NK-92 (cell line): ENCODE results near the gene PPP2R3B.
"Not testable (repeated sequence)": the region's sequence is repeated elsewhere in the genome, so short reads cannot be mapped to it uniquely, and the experiment has no call there.

Source experiments
- DNase-seq: peaks from one replicate; lab custom pipeline; 2025; ENCODE audit not compliant: unreplicated experiment; lab: John Stamatoyannopoulos, UW

PPP2R3B gene

GRCh38 chrX:338836-339400 is 47.8 kb downstream of the PPP2R3B start:
- DNase-seq = no peak

- DNase-seq = no peak
Observed at GRCh38 chrX:338281-338835, 48.3 kb downstream of the PPP2R3B start.

DNA sequence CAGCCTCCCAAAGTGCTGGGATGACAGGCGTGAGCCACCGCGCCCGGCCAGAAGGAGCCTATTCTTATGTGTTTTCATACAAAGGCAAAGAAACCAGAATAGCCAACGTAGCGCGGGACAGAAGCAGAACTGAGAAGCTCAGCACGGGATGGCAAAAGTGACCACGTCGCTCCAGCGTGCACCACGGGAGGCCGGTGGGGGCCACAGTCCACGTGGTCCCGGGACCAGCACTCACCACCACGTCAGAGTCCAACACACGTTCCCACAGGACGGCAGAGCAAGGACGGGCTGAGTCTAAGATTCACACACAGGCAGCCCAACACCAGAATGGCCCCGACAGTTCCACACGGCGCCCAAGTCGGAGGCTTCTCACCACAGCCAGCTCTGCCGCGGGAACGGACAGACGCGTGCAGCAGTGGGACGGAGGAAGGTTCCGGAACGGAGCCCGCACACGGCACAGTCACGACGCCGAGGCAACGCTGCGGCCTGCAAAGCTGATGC is 49.3 kb downstream of the PPP2R3B start:
- no peak for DNase-seq

GRCh38 chrX:336227-336626 is 50.5 kb downstream of the PPP2R3B start:
- no peak for DNase-seq

- no peak for DNase-seq
Observed at GRCh38 chrX:335758-336155, 51.0 kb downstream of the PPP2R3B start.

GRCh38 chrX:334971-335757 is 51.5 kb downstream of the PPP2R3B start:
- DNase-seq = no peak

DNA sequence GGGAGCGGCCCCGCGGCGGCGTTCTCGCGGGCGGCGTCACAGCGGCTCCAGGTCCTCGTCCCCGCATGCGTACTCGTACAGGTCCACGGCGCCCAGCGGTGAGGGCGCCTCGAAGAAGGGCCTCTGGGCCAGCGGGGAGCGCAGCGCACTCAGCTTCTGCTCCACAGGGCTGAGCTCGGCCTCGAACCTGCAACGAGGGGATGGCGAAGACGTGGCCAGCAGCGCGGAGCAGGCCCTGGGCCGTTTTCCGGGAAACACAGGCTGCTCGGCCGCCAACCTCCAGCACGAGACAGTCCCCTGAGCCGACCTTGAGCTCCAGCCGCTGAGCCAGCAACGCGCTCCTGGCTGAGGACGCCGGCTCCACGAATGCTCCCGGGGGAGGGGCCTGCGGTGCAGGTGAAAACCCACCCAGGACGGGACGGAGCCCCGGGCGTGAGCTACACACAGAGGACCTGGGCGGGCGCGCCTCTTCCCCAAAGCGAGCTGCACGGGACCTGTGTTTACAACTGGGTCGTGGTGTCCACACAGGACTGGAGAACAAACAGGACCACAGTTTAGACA is 52.3 kb downstream of the PPP2R3B start:
- DNase-seq = no peak

DNA sequence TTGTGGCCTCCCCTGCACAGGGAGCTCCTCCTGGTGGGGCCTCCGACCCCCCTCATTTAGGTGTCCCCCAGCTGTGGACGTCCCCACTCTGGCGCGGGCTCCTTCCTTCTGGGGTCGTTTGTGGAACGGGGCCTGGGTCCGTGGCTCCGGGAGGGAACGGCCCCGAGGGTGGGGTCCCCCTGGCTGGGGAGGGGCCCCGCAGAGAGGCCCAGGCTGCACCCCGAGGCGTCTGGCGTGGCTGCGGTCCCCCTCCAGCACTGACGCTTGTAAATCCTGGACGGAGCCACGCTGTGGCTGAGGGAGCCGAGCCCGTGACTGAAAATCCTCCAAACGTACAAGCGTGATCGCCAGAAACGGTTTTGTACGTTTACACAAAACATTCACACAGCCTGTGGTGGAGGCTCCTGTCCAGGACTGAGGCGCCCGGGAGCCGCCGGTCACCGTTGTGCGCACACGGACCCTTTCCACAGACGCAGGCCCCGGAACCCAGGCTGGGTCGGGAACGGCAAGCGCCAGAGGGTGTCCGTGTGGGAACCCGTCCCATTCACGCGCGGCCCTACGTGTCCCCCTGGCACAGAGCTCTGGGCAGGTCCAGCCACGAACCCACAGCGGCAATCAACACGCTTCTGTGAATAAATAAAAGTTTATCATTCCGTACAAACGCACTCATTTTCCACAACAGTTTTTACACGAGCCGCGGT is 52.9 kb downstream of the PPP2R3B start:
- no peak for DNase-seq

DNA sequence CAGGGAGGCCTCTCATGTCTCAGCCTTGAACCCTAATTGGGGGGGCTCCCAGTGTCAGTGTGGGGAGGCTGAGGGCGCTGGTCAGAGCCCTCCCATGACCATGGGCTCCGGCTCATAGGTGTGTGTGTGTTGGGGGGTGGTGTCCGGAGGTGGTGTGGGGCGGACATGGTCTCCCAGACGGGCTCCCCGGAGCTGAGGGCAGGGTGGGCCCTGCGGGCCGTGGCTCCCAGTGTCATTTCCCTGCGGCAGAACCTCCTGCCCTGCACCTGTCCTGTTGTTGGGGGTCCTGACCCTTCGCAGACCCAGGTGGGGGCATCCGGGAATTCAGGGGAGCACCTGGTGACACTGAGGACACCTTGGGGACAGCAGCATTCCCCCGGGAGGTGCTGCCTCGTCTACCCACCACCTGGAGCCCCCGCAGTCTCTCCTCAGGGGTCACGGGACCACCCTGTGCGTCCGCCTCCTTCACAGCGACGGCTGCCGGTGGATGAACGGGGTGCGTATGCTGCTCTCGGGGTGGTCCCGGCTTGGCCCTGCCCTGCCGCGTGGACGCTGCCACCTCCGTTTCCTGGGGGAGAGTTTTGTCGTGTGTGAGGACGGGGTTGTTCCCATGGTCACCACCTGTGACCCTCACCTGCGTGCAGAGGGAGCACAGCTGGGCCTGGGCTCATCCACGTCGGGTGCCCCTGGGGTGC is 53.6 kb downstream of the PPP2R3B start:
- no peak for DNase-seq

DNA sequence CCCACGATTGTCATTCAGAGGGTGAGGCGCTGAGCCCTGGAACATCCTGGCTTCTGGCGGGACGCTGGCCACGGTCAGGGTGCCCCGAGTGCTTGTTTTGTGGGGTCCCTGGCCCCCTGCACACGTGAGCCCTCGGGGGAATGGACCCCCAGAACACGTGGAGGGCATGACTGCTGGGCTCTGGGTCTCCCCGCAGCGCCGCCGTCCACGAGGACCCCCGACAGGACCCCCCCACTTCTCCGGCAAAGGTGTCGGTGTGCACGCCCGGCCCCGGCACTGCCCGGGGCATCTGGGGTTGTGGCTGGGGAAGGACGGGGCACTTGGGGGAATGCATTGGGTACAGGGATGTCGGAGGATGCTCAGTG is 54.2 kb downstream of the PPP2R3B start:
- no peak for DNase-seq

DNA sequence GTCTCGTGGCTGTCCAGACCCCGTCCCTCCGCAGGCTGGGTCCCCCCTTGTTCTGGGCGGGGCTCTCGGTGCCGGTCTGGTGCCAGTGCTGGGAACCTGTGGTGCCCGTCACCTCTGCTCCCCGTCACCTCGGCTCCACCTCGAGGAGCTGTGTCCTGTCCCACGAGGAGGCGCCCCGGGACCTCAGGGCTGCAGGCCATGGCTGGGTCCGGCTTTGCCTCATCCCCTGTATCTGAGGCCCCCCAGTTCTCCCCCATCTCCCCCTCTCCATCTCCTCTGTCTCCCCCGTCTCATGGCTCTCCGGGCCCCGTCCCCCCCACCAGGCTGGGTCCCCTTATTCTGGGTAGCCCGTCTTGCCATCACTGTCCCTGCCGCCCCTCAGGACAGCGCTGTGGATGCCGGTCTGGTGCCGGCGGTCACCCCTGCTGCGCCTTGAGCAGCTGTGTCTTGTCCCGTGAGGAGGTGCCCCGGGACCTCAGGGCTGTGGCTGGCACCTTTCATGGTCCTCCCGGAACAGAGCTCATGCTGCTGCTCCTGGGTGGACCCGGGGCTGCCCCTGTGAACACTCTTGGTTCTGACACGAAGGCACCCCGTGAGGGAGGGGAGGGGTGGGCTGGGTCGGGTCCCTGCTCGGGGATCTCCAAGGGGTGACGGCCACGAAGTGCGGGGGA is 54.7 kb downstream of the PPP2R3B start:
- DNase-seq = no peak

GRCh38 chrX:331151-331824 is 55.4 kb downstream of the PPP2R3B start:
- no peak for DNase-seq

DNA sequence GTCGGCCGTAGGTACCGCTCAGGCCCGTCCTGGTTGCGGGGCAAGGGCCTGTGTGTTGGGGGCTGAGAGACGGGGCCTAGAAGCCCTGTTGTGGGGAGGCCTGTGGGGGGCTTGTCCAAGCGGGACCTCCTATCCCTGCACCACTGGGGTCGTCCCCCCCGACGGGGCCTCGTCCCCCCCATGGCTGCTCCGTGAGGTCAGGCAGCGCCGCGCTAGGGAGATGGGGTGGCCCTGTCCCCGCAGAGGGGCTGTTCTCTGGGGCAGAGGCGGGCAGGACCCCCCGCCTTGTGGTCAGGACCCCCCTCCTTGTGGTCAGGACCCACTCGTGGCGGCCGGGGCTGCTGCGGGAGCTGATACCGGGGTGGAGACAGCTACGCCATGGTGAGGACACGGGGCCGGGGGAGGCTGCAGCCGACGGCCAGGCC is 56.0 kb downstream of the PPP2R3B start:
- no peak for DNase-seq

GRCh38 chrX:330141-330725 is 56.5 kb downstream of the PPP2R3B start:
- DNase-seq = not testable (repeated sequence)

- DNase-seq = no peak
Observed at GRCh38 chrX:329291-329910, 57.3 kb downstream of the PPP2R3B start.

DNA sequence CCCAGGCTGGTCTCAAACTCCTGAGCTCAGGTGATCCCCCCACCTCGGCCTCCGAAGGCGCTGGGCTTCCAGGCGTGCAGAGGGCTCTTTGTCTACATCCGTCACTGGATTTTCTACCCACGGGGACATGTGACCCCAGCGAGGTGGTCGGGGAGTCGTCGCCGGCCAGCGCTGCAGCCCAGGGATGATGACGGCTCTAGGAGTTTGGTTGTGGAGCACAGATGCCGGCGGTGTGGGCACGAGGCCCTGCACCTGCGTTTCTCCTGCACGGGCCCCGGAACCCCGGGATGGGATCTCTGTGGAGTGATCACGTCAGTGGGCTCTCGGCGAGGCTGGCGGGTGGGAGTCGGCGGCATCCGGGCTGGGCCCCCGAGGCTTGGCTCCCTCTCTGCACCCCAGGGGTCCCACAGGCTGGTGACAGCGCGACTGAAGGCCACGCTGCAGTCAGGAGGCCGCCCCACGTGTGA is 59.0 kb downstream of the PPP2R3B start:
- DNase-seq = no peak

DNA sequence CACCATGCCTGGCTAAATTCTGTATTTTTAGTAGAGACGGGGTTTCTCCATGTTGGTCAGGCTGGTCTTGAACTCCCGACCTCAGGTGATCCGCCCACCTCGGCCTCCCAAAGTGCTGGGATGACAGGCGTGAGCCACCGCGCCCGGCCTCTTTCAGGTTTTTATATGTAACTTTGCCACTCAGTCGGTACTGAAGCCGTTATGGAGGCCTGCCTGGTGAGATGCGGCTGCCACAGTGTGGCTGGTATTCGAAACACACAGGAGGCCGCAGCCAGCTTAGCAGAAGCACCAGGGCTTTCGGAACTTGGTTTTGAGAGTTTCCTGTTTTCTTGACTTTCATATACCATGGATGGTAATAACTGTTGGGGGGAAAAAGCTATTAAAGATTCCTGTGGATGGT is 62.0 kb downstream of the PPP2R3B start:
- DNase-seq = not testable (repeated sequence)

GRCh38 chrX:323721-324628 is 62.7 kb downstream of the PPP2R3B start:
- DNase-seq = no peak
